Islet of Langerhans (tissue), 1 donor: Measurements from ENCODE around the gene ZBTB39.
"Not testable (repeated sequence)": the region's sequence is repeated elsewhere in the genome, so short reads cannot be mapped to it uniquely, and the experiment has no call there.

Experiments used
- FAIRE-seq: peaks from one replicate; lab custom pipeline; 2011; peaks lifted over from hg19 to GRCh38; lab: Jason Lieb, UNC

Gene ZBTB39

GRCh38 chr12:57005980-57006808 lies at the start of gene ZBTB39:
Gene ZBTB39 (minus strand): TSS chr12:57006546. CDS start chr12:57004917, 1,629 bp downstream.
- no peak for FAIRE-seq

GRCh38 chr12:57055824-57056223 lies 49.5 kb upstream of the ZBTB39 start:
- no peak for FAIRE-seq

- FAIRE-seq = not testable (repeated sequence)
Measured at GRCh38 chr12:57053901-57054300, 47.6 kb upstream of the ZBTB39 start.

DNA sequence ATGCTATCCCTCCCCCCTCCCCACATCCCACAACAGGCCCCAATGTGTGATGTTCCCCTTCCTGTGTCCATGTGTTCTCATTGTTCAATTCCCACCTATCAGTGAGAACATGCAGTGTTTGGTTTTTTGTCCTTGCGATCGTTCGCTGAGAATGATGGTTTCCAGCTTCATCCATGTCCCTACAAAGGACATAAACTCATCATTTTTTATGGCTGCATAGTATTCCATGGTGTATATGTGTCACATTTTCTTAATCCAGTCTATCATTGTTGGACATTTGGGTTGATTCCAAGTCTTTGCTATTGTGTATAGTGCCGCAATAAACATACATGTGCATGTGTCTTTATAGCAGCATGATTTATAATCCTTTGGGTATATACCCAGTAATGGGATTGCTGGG lies 46.8 kb upstream of the ZBTB39 start:
- FAIRE-seq = not testable (repeated sequence)

GRCh38 chr12:57051011-57051410 lies 44.7 kb upstream of the ZBTB39 start:
- no peak for FAIRE-seq

- no peak for FAIRE-seq
Measured at GRCh38 chr12:57049890-57050289, 43.5 kb upstream of the ZBTB39 start, which contains the start of gene MYO1A. Gene MYO1A (minus strand): TSS chr12:57050129. CDS start chr12:57048323, 1,806 bp downstream.

DNA sequence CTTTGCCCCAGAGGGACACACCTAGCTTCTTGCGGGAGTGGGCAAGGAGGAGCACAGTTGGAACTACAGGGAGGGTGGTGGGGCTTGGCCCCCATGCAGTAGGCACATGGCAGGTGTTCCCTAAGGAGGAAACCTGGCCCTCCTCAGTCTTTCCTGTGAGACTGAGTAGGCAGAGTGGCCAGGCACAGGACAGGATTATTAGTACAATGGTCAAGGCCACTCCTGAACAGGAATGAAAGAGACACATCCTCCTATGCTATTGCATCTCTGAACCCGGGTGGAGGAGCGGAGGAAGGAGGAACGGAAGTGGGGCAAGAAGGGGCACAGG lies 42.7 kb upstream of the ZBTB39 start:
- no peak for FAIRE-seq

- no peak for FAIRE-seq
Measured at GRCh38 chr12:57048423-57049118, 42.2 kb upstream of the ZBTB39 start.

DNA sequence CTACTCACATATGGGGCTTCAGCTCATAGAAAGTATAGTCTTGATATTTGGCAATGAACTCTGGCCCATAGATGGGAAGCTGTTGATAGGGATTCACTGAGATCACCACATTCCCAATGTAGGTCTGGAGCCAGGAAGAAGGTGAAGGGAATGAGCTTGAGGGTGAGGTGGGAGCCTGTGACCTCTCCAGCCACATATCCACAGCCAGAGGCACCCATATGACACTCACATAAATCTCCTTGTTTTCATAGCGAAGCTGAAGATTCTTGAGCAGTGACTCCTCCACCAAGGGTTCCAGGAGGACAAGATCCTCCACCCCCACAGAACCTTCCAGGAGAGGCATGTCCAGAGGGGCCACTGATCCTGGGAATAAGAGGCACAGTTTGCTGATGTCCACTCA lies 41.6 kb upstream of the ZBTB39 start:
- no peak for FAIRE-seq

GRCh38 chr12:57046947-57047890 lies 40.9 kb upstream of the ZBTB39 start:
- no peak for FAIRE-seq

DNA sequence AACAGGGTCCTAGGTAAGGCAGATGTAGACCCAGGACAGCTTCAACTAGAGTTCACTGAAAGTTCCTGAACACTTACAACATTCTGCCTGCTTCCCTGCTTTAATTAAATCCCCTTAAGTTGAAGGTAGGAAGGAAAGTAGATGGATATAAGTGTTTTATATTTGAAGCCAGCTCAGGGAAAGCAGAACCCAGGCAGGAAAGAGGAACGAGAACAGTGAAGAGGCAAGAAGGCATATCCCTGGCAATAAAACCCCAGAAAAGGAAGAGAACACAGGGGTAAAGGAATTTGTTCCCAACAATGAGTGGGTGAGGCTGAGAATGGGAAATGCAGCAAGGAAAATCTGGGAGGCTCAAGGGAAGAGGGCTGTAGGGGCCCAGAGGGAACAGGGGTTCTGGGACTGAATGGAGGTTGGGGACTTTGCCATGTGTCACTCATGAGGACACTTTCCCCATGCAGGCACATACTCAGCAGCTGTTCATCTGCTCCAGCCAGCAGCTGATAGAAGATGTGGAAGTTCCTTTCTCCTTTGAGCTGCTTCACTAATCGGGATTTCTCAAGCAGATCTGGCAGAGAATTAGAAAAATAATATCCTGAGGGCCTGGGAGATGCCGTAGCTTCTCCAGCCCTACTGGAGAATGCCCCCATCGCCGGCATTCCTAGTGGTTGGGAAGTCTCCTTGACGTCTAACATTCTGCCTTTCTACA lies 39.9 kb upstream of the ZBTB39 start:
- FAIRE-seq = no peak

GRCh38 chr12:57044889-57045288 lies 38.5 kb upstream of the ZBTB39 start:
- no peak for FAIRE-seq

- FAIRE-seq = no peak
Measured at GRCh38 chr12:57044468-57044867, 38.1 kb upstream of the ZBTB39 start.

- FAIRE-seq = no peak
Measured at GRCh38 chr12:57042695-57043094, 36.3 kb upstream of the ZBTB39 start.

- FAIRE-seq = no peak
Measured at GRCh38 chr12:57040750-57041149, 34.4 kb upstream of the ZBTB39 start.

DNA sequence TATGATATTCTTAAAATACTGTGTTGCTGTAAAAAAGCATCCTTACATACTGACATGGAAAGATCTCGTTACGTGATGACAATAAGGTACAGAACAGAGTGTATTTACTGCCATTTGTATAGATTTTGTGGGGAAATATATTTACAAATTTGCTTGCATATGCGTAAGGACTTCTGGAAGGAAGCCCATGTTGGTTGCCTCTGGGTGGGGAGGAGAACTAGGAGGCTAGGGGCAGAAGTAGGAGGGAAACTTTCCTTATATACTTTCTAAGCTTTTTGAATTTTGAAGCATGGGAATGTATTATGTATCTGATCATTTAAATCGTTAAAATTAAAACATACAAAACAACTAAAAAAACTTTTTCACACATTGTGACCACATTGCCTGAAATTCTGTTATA lies 33.9 kb upstream of the ZBTB39 start:
- FAIRE-seq = no peak

DNA sequence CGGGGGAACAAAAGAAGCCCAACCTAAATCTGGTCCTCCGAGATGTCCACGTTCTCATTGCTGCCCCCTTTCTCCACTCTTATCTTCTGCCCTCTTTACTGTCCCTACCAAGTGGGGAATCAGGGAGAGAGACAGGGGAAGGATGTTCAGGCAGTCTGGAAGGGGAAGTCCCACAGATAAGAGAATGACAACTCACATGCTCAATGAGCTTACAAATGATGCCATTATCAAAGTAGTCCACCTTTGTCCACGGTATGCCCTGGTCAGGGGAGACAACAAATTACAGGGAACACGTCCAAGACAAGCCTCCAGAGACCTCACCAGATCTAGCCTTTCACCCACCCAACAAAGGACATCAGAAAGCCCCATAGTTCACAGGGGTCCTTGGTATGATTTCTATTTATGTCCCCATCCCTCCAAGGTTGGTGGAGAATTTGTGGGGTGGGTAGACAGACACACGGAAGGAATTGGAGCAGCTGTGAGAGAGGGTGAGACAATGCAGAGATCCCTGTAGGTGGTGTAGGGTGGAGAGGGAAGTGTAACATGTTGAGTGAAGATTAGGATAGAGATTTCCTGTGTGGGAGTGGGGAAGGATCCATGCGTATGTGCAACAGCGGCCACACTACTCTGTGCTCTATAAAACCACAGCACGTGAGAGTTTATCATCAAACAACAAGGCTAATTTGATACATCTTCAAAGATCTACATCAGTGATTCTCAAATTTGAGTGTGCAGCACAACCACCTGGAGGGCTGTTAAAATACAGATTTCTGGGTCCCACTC lies 32.9 kb upstream of the ZBTB39 start:
- FAIRE-seq = no peak

DNA sequence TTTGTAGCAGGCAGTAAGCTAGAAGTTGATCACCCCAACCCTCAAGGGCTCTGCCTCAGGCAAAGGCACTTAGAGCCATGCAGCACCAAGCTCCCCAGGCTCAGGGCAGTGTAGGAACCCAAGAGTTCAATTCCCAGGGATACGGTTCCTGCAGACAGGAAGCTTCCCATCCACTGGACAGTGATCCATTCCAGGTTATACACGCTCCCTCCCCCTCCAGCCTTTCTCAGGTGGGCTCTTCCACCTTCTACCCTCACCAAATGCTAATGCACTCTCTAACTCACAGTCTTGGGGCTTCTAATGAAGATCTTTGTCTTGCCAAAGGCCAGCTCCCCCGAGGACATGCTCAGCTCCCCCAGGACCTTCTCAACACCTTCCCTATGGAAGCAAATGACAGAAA lies 30.9 kb upstream of the ZBTB39 start:
- FAIRE-seq = no peak

GRCh38 chr12:57033431-57033830 lies 27.1 kb upstream of the ZBTB39 start:
- no peak for FAIRE-seq

DNA sequence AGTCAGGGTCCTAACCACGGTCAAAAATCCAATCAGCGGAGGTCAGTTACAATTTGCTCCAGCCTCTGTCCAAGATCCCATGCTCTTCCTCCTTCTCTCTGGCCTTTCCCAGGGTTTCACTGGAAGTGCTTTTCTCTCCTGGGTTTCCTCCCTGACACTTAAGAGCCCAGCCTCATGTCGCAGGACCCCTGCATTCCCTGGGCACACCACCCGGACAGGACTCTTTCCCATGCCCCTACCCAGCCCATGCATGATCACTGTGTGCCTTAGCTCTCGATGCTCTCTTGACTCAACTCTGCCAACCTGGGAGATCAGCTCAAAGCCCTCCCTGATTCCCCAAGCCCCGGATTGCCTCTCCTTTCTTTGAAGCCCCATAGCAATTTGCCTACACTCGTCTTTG lies 25.4 kb upstream of the ZBTB39 start:
- no peak for FAIRE-seq

DNA sequence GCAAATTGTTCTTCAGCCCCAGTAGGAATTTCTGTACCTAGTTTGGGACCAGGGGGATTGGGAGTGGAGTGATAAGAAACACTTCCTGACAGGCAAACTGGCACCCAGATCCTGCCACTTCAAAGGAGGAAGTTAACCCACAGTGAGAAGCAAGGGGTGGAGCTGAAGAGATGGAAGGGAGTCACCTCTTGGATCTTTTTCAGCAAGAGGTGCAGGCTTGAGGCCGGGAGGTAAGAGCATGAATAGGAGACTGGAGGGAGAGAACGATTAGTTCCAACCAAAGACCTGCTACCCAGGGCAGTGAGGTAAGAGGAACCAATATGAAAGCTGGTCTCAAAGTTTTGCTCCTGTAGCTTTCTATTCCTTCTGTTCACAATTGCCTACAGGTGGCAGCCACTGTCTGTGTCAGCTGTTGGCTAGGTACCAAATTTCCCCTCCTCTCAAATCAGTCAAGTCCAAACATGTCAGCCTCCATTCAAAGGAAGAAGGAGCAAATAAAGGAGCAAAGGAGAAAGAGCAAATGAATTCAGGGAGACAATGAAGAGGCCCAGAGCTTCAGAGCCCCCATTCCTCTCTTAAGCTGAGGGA lies 24.9 kb upstream of the ZBTB39 start:
- no peak for FAIRE-seq
